Panc1 (cell line): ENCODE measurements around the gene ANKRD13A.

Experiments used
- CTCF ChIP-seq: fragments of 450-650 bp; IDR thresholded peaks from 2 replicates; pipeline ENCODE4 v1.5.1; 2017; ENCODE audit warnings: mild to moderate bottlenecking
- POLR2AphosphoS5 ChIP-seq: IDR thresholded peaks from 2 replicates; pipeline ENCODE4 v1.6.1; 2012; ENCODE audit warnings: mild to moderate bottlenecking, low read depth, low read length, moderate library complexity
- REST ChIP-seq, 2 experiments: IDR thresholded peaks; 2 replicates each; pipeline ENCODE4 v1.6.1; 2011 to 2012; ENCODE audit warnings: low read depth in 2 of 2, control low read depth in 1 of 2, low read length in 1 of 2, mild to moderate bottlenecking in 1 of 2, moderate library complexity in 1 of 2; ENCODE audit not compliant: insufficient read depth in 1 of 2
- SIN3A ChIP-seq: IDR thresholded peaks from 2 replicates; pipeline ENCODE4 v1.6.1; 2012; ENCODE audit warnings: low read depth, mild to moderate bottlenecking, low read length, moderate library complexity, borderline replicate concordance; ENCODE audit not compliant: insufficient read depth

GRCh38 chr12:109982210-109982609 is 17.0 kb upstream of the ANKRD13A start:
- TF ChIP-seq CTCF, result no peak
- no peak for TF ChIP-seq SIN3A
- no peak for TF ChIP-seq REST (IDR thresholded peaks at IDR 0.05; ENCODE audit: insufficient read depth in 1 of 2, low read depth in 2 of 2, low read length in 1 of 2)
- TF ChIP-seq POLR2AphosphoS5, result no peak
